22Rv1 (cell line): ENCODE measurements around the gene NUDT8.
A peak's percentile ranks its signal among the peaks of the same experiment; 100 is the strongest.

Source experiments
- H3K27ac ChIP-seq: fragments of 450-650 bp; 2 replicates; pipeline ENCODE4 v1.5.1; 2017
- ZFX ChIP-seq: fragments of 450-650 bp; IDR thresholded peaks from 2 replicates; pipeline ENCODE4 v1.6.1; 2017; ENCODE audit warnings: antibody characterized with exemption, borderline replicate concordance
- TF ChIP-seq, protein P1 (sequence below): fragments of 450-650 bp; IDR thresholded peaks from 2 replicates; pipeline ENCODE4 v1.5.1; 2017; ENCODE audit warnings: mild to moderate bottlenecking

The NUDT8 gene

DNA sequence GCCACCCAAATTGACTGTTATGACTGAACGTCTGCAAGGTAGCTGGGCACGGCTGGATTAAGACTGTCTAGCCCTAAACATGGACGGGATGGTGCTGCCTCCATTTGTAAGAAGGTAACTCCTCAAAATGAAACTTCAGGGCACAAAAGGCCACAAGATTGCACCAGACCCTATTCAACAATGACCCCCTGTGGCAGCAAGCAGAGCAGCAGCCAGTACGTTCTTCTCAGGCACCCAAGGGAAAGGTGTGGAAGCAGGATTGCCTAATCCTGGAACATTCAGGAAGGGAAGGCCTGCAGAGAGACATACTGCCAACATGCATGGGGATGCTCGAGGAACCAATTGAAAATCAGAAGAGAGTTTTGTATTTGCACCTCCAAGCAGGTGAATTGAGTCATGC lies 14.3 kb upstream of the NUDT8 start:
- TF ChIP-seq, protein P1, sequence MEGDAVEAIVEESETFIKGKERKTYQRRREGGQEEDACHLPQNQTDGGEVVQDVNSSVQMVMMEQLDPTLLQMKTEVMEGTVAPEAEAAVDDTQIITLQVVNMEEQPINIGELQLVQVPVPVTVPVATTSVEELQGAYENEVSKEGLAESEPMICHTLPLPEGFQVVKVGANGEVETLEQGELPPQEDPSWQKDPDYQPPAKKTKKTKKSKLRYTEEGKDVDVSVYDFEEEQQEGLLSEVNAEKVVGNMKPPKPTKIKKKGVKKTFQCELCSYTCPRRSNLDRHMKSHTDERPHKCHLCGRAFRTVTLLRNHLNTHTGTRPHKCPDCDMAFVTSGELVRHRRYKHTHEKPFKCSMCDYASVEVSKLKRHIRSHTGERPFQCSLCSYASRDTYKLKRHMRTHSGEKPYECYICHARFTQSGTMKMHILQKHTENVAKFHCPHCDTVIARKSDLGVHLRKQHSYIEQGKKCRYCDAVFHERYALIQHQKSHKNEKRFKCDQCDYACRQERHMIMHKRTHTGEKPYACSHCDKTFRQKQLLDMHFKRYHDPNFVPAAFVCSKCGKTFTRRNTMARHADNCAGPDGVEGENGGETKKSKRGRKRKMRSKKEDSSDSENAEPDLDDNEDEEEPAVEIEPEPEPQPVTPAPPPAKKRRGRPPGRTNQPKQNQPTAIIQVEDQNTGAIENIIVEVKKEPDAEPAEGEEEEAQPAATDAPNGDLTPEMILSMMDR = peak; percentile 31; the same call in 1 of the 2 replicates
- no peak for TF ChIP-seq ZFX
- H3K27ac ChIP-seq = no peak overlapping the region

DNA sequence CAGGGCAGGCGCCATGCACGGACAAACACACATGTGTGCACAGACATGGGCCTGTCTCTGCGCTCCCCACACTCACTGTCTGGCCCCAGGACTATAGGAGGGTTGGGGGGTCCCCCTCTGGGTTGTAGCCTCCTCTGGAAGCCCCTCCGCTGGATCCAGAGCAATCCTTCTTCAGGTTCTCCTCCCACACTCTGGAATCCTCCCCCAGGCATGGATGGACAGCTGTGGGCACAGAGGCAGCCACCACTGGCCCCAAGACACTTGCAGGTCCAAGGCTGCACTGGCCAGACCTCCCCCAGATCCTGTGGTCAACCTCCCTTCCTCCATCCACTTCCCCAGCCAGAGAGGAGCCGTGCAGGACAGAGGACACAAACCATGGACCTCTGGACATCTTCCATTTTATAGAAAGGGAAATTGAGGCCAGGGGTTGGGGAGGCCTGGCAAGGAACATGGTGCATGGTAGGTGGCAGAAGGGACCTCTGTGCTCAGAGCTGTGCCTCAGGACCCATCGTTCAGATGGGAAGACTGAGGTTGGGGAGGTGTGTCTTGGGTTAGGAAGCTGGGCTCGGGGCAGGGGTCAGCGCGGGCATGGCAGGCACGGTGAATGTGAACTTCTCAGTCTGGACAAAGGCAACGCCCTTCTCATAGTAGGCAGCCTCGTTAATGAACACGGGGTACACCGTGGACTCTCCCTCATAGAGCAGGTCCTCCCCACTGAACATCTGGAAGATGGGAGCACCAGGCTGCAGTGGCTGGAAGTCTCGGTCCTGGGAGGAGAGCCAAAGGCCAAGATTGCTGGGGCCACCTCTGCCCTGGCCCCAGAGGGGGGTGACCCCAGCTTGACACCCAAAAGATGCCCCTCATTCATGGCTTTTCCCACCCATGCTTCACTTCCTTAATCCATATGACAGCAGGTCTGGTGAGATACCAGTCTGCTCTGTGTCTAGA lies 12.7 kb upstream of the NUDT8 start:
- TF ChIP-seq ZFX = no peak

DNA sequence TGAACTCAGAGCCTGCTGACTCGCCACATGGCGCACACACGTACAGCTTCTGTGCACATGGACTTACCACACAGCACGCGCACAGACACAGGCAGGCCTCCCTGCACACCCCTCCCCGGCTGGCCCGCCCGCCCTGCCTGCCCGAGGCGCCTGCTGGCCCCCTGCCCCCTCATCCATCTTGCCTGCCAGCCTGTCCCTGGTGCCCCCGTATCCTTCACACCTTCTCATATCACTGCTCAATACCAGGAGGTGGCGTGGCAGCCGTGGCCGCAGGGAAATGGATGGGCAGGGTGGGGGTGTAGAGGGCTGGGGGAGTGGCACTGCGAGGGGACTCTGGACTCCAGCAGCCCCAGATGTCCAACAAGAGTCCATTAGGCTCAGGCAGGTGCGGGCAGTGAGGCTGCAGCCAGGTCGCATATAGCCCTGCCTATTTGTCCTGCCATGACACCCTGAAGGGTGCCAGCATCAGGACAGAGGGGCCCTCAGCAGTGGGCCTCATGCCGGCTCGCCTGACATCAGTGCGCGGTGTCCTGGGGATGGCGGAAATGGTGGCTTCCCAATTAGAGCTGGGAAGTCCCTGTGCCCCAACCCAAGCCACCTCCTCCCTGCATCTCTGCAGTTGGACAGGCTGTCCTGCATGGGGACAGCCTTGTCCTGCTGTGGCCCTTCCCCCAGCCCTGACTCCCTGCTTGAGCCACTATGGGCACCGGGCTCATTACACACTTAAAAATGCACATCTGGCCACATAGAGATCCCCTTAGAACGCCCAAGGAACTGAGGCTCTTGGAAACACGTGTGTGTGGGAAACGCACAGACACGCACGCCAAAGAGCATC lies 11.8 kb upstream of the NUDT8 start:
- TF ChIP-seq, protein P1 = no peak
- TF ChIP-seq ZFX = no peak
- H3K27ac ChIP-seq = no peak overlapping the region

More for the DNA sequence above, 12.7 kb upstream of the NUDT8 start:
- H3K27ac ChIP-seq = no peak overlapping the region

DNA sequence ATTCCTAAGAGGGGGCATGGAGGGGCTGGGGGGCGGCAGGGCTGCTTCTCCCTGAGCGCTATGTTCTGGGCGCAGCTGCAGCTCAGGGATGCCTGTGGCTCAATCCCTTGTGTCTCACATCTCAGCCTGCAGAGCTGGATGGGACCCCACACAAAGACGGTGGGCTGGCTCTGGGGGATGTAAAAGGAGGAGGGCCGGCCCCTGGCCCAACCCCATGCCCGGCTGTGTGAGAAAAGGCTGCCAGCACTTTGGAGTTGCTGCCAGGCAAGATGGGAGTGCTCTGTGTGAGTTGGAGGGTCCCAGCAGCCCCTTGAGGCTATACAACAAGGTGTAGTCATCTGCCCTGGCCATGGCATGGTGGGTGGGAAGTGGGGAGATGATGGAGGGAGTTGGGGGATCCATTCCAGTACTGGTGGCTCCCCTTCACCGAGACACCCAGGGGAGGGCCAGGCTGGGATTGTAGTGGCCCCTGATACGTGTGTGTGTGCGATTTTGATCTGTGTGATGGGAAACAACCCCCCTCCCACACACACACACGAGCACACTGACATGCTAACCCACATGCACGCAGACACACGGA lies 11.1 kb upstream of the NUDT8 start:
- no peak for TF ChIP-seq ZFX
- TF ChIP-seq, protein P1 = no peak
- no peak overlapping the region for H3K27ac ChIP-seq

DNA sequence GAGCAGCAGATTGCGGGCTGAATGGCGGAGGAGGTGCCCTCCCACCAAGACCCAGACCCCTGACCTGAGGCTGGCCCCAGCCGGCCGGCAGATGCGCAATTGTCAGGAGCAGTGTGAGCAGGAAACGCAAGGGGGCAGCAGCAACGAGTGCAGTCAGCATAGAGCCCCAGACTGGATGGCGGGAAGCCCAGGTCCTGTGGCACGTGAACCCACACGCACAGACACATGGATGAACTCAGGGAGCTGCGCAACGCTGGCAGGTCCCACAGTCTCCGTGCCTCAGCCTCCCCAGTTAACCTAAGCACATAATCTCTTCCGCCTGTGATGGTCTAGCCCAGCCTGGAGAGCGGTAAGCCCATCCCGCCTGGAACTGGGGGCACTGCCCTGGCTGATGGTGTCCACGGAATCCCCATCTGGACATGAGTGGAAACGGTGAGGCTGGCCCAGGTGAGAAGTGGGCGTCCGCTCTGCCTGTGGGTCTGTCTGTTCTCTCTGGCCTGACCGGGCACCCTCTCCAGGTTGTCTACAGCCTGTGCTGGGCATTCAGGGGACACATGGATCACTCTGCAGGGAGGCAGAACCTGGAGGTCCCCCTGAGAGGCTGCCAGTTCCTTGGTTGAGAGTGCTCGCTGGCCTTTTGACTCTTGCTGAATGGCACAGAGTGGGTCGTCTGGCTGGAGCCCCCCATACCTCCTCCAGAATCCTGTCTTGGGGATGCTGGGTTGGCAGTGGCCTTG lies 10.5 kb upstream of the NUDT8 start:
- TF ChIP-seq ZFX = no peak
- TF ChIP-seq, protein P1 = peak; percentile 92
- no peak overlapping the region for H3K27ac ChIP-seq

DNA sequence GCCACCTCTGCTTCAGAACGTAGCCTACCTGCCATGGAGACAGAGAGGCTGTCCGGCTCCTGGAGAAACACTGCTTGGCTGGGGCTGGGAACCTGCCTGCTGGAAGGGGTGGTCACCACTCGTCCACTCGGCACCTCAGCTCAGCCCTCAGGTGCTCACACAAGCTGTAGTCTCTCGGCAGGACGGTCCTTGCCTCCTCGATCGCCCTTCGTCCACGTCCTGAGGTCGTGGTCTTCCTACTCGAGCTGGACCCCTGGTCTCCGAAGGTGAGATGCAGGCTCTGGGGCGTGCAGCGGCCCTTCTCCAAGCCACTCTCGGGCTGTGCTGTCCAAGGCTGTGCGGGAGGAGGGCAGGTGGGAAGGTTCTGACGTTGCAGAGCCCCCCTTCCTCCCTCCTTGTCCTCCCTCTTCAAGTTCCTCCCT lies 9.7 kb upstream of the NUDT8 start, which contains the start of gene TBX10:
TSS of gene TBX10 (minus strand) at position 326 of the 422 bp plus-strand sequence. CDS start at position 35, 291 bp downstream.
- TF ChIP-seq, protein P1 = no peak
- no peak for TF ChIP-seq ZFX
- no peak within 1 kb of the TSS for H3K27ac ChIP-seq
